ENCODE data around the gene OVCA2.

GRCh38 chr17:2058586-2059546, 17.0 kb downstream of the OVCA2 start:
- TF ChIP-seq WT1 (tag by site-specific recombination; IDR thresholded peaks at IDR 0.05) (no peak), ZFP3 (tag by site-specific recombination; IDR thresholded peaks at IDR 0.05; ENCODE audit: low read depth) (no peak), ZSCAN18 (tag by site-specific recombination; IDR thresholded peaks at IDR 0.05) (no peak), ZNF645 (tag by site-specific recombination; IDR thresholded peaks at IDR 0.05) (no peak), ZNF777 (tag by site-specific recombination; IDR thresholded peaks at IDR 0.05; ENCODE audit: borderline replicate concordance) (no peak), HOXC10 (CRISPR knock-in tag; IDR thresholded peaks at IDR 0.05) (no peak), REST (tag by site-specific recombination; IDR thresholded peaks at IDR 0.05) (no peak), CTCF (tag by site-specific recombination; IDR thresholded peaks at IDR 0.05) (no peak), ZNF112 (tag by site-specific recombination; IDR thresholded peaks at IDR 0.05) (no peak), ZNF146 (tag by site-specific recombination; IDR thresholded peaks at IDR 0.05) (no peak)
